ENCODE measurements around the gene PCSK5. TPM values are rescaled to one million over a fixed set of nuclear protein-coding genes. Genes with fewer than 3 reads are reported as not detected.

The PCSK5 gene
- total and polyA plus RNA-seq, 2 of the 8 experiments (the other 6 are each of a cell fraction or from before 2014, with no cell fraction given) = 5.5 to 10.7 TPM

DNA sequence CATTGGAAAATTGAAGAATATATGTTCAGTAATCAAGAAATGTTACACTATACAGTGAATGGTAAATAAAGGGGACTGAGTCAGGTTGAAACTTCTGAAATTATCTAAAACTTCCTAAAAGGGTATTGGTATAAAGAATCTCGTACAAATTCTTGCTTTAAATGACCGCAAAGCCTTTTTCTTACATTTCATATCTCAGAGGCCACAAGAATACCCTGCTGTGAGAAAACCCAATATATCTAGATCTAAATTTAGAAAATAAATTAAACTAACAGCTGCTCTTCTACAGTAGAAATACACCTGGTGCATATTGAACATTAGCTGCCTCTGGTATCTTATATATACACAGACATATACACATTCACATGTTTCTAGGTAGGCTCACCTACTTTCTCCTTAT lies 221.7 kb downstream of the PCSK5 start:
- Histone ChIP-seq H4K8ac (ENCODE audit: extremely low read depth, insufficient read depth, low read length) (no peak overlapping the region), H3K56ac (replicated peaks; ENCODE audit: insufficient read length, low read depth, low read length) (no peak overlapping the region), H3K18ac (ENCODE audit: extremely low read depth, low read length) (no peak overlapping the region), H3K27ac (ENCODE audit: low read depth, low read length) (no peak overlapping the region), H2BK20ac (ENCODE audit: low read length) (no peak overlapping the region), H3K4me3 (ENCODE audit: extremely low read depth in 1 of 4, insufficient read depth in 2 of 4, low read depth in 3 of 4, low read length in 4 of 4) (no peak overlapping the region), H2BK5ac (ENCODE audit: low read depth, low read length) (no peak overlapping the region), H3K9me3 (ENCODE audit: insufficient read depth in 2 of 2, low read depth in 1 of 2, low read length in 1 of 2) (no peaks in the 10 kb centered on the region), H2AK5ac (ENCODE audit: low read depth, low read length) (no peak overlapping the region), H2BK12ac (ENCODE audit: low read depth, low read length) (no peak overlapping the region), H3K9ac (replicated peaks in 1 of 4; ENCODE audit: extremely low read depth in 1 of 4, low read depth in 3 of 4, low read length in 3 of 4) (no peak overlapping the region), H2BK120ac (replicated peaks; ENCODE audit: low read depth, low read length) (no peak overlapping the region), H4K5ac (ENCODE audit: insufficient read length, low read depth, low read length) (no peak overlapping the region), H3K23me2 (ENCODE audit: low read depth, low read length) (no peaks in the 10 kb centered on the region), H2BK15ac (ENCODE audit: low read length) (no peak overlapping the region), H3K4me2 (ENCODE audit: insufficient read depth in 1 of 2, low read depth in 2 of 2, low read length in 2 of 2) (no peak overlapping the region), H3K4ac (replicated peaks; ENCODE audit: insufficient read length, low read depth, low read length) (no peak overlapping the region), H4K91ac (replicated peaks; ENCODE audit: insufficient read length, low read length) (no peak overlapping the region), H3K36me3 (ENCODE audit: control insufficient read depth in 2 of 4, insufficient read depth in 4 of 4, low read length in 3 of 4) (no peaks in the 10 kb centered on the region), H2AFZ (ENCODE audit: low read length) (no peak overlapping the region), H3K79me2 (ENCODE audit: control insufficient read depth in 1 of 2, insufficient read depth in 2 of 2, low read length in 2 of 2) (no peaks in the 10 kb centered on the region), H3K14ac (ENCODE audit: insufficient read length) (no peak overlapping the region), H3K79me1 (ENCODE audit: low read depth, low read length) (no peaks in the 10 kb centered on the region), H3K27me3 (replicated peaks in 1 of 4; ENCODE audit: control insufficient read depth in 3 of 4, extremely low read depth in 1 of 4, insufficient read depth in 3 of 4, low read length in 3 of 4) (no peaks in the 10 kb centered on the region), H3K4me1 (replicated peaks in 1 of 4; ENCODE audit: control insufficient read depth in 3 of 4, insufficient read depth in 4 of 4, low read length in 3 of 4) (no peaks in the 10 kb centered on the region), H3K23ac (ENCODE audit: insufficient read length) (no peak overlapping the region), H4K20me1 (replicated peaks in 1 of 2; ENCODE audit: control insufficient read depth in 1 of 2, insufficient read depth in 2 of 2, low read length in 2 of 2) (no peaks in the 10 kb centered on the region)
- no peak for DNase-seq (ENCODE audit: low read depth in 1 of 2, low spot score in 2 of 2)
- CTCF ChIA-PET (ENCODE audit: partially characterized antibody) = interaction anchor here (0.6 kb wide), 1 partner anchor 107 kb away, joined by 3 read pairs; no protein-coding TSS in a partner anchor
- 87% methylated on average over 2 of the region's 2 CpGs; no CpG with 5 or more reads in 1 of the 2 experiments for WGBS, 2 experiments (ENCODE audit: extremely low coverage in 1 of 2, insufficient coverage in 1 of 2, insufficient read length in 1 of 2, insufficient replicate concordance in 2 of 2, low coverage in 1 of 2, low lambda C conversion rate in 2 of 2, missing lambda C conversion rate in 1 of 2)
- POLR2A ChIA-PET (ENCODE audit: partially characterized antibody) = no interaction called here
- no peak for FAIRE-seq
